Spleen (tissue), 7 donors: Measurements from ENCODE around the gene TRIM14.

Source experiments
- CTCF ChIP-seq, 11 experiments: fragments of 200-600 bp in 7 of 11; fragments of 450-650 bp in 4 of 11; sonication (generic) in 4 of 11; IDR thresholded peaks in 8 of 11; conservative IDR thresholded peaks in 3 of 11; 1 replicate in 7 of 11; 2 replicates in 4 of 11; pipeline versions ENCODE4 v1.4.0 to v1.8.0; 2016 to 2021; ENCODE audit warnings: antibody characterized with exemption in 11 of 11, inconsistent platforms in 4 of 11, mild to moderate bottlenecking in 1 of 11
- POLR2A ChIP-seq, 3 donors: fragments of 450-650 bp; IDR thresholded peaks; one replicate each; pipeline ENCODE4 v1.5.1; 2017; ENCODE audit warnings: antibody characterized with exemption in 3 of 3, mild to moderate bottlenecking in 1 of 3
- POLR2AphosphoS5 ChIP-seq, 3 donors: sonication (generic); formaldehyde crosslinking; IDR thresholded peaks; one replicate each; pipeline ENCODE4 v1.5.1; 2017; ENCODE audit warnings: antibody characterized with exemption in 3 of 3
- donor health status: DM: no; HTN: no; CAD: no; lungs with moderate emphysema.
- donor health status: DM: no; HTN: no; CAD: no.
- donor health status: DM: no; HTN: no; CAD: no.

DNA sequence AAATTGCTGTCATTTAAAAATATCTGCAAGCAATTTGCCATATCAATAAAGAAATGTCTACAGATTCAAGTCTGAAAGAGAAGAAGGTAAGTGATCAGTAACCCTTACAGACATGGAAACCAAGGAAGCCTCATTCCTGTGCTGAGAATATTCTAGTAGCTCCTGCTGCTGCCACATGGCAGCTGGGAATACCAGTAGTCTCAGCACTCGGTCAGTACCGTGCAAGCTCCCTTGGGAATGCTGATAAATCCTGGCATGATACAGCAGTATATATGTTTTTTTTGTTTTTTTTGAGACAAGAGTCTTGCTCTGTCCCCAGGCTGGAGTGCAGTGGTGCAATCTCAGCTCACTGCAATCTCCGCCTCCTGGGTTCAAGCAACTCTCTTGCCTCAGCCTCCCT, 34.6 kb downstream of the TRIM14 start:
- no peak for TF ChIP-seq POLR2A (IDR thresholded peaks at IDR 0.05)
- no peak for TF ChIP-seq CTCF (IDR thresholded peaks at IDR 0.05 in 8 of 11, conservative IDR thresholded peaks at IDR 0.05 in 3 of 11)
- TF ChIP-seq POLR2AphosphoS5 (IDR thresholded peaks at IDR 0.05): no peak
